Measurements from ENCODE around the gene AFF2. TPM values are rescaled to one million over a fixed set of nuclear protein-coding genes. Genes with fewer than 3 reads are reported as not detected.

Gene AFF2
- total and polyA plus RNA-seq, 4 experiments from 2014 or later = 0.03 to 1.0 (median 0.90) TPM; not detected in 1

GRCh38 chrX:148609515-148610327, 109.3 kb downstream of the AFF2 start:
- H3K9me3 Mint-ChIP-seq = peaks cover 0 to 2% (median 2%) of the 10 kb centered on the region in 8 donors
- POLR2A ChIA-PET (ENCODE audit: partially characterized antibody) = no interaction called here
- no peak overlapping the region for H3K4me3 Mint-ChIP-seq

DNA sequence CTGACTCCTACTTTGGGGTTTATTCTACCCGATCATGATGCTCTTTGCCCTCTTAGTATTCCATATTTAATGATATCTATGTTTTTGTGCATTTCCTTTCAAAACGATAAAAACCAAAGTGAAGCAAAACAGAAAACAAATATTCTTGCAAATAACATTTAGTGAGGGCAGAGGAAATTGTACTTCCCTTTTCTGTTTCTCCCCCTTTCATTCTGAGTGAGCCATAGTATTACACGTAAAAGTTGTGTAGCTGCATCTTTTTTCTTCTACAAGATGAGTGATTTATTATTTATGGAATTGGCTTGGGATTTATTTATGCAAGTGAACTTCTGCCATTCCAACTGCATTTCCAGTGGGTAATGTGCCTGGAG, 109.9 kb downstream of the AFF2 start:
- no peak for DNase-seq
- Mint-ChIP-seq H3K4me1 (no peaks in the 10 kb centered on the region), H3K27me3 (no peaks in the 10 kb centered on the region), H3K9me3 (peaks cover 0 to 2% (median 2%) of the 10 kb centered on the region in 8 donors), H3K4me3 (no peak overlapping the region), H3K27ac (no peak overlapping the region), H3K36me3 (no peaks in the 10 kb centered on the region)
- no peaks in the 10 kb centered on the region for H3K4me1 ChIP-seq (ENCODE audit: insufficient read depth, low read length)
- intact Hi-C loops (cut with micrococcal nuclease) = no loop called here
- no peak overlapping the region for H3K27ac ChIP-seq (ENCODE audit: low read depth, low read length)
- H3K9me3 ChIP-seq (ENCODE audit: control insufficient read depth in 1 of 2, low read length in 2 of 2) = no peaks in the 10 kb centered on the region
- CTCF ChIA-PET (ENCODE audit: partially characterized antibody) = no interaction called here
- H3K36me3 ChIP-seq (ENCODE audit: insufficient read depth, low read length) = no peaks in the 10 kb centered on the region
- H3K4me3 ChIP-seq (ENCODE audit: low read length in 2 of 2) = no peak overlapping the region
- POLR2A ChIA-PET (ENCODE audit: partially characterized antibody) = no interaction called here
- no peaks in the 10 kb centered on the region for H3K27me3 ChIP-seq (ENCODE audit: insufficient read depth, low read length)

More at GRCh38 chrX:148609515-148610327, 109.3 kb downstream of the AFF2 start:
- CTCF ChIA-PET (ENCODE audit: partially characterized antibody) = no interaction called here
- no peak for DNase-seq
- H3K4me1 Mint-ChIP-seq = no peaks in the 10 kb centered on the region
- intact Hi-C loops (cut with micrococcal nuclease) = no loop called here
- Histone ChIP-seq H3K27me3 (ENCODE audit: insufficient read depth, low read length) (no peaks in the 10 kb centered on the region), H3K4me1 (ENCODE audit: insufficient read depth, low read length) (no peaks in the 10 kb centered on the region), H3K36me3 (ENCODE audit: insufficient read depth, low read length) (no peaks in the 10 kb centered on the region), H3K9me3 (ENCODE audit: control insufficient read depth in 1 of 2, low read length in 2 of 2) (no peaks in the 10 kb centered on the region), H3K27ac (ENCODE audit: low read depth, low read length) (no peak overlapping the region), H3K4me3 (ENCODE audit: low read length in 2 of 2) (no peak overlapping the region)
- H3K27ac Mint-ChIP-seq = no peak overlapping the region
- no peaks in the 10 kb centered on the region for H3K36me3 Mint-ChIP-seq
- no peaks in the 10 kb centered on the region for H3K27me3 Mint-ChIP-seq

GRCh38 chrX:148611993-148612392, 111.6 kb downstream of the AFF2 start:
- DNase-seq = no peak
- peaks cover 0 to 2% (median 2%) of the 10 kb centered on the region in 8 donors for H3K9me3 Mint-ChIP-seq
- no peaks in the 10 kb centered on the region for H3K4me1 Mint-ChIP-seq
- Histone ChIP-seq H3K27ac (ENCODE audit: low read depth, low read length) (no peak overlapping the region), H3K36me3 (ENCODE audit: insufficient read depth, low read length) (no peaks in the 10 kb centered on the region), H3K27me3 (ENCODE audit: insufficient read depth, low read length) (no peaks in the 10 kb centered on the region), H3K4me1 (ENCODE audit: insufficient read depth, low read length) (no peaks in the 10 kb centered on the region), H3K9me3 (ENCODE audit: control insufficient read depth in 1 of 2, low read length in 2 of 2) (no peaks in the 10 kb centered on the region), H3K4me3 (ENCODE audit: low read length in 2 of 2) (no peak overlapping the region)
- no peaks in the 10 kb centered on the region for H3K27me3 Mint-ChIP-seq
- CTCF ChIA-PET (ENCODE audit: partially characterized antibody) = no interaction called here
- H3K36me3 Mint-ChIP-seq = no peaks in the 10 kb centered on the region
- POLR2A ChIA-PET (ENCODE audit: partially characterized antibody) = no interaction called here
- no peak overlapping the region for H3K27ac Mint-ChIP-seq
- H3K4me3 Mint-ChIP-seq = no peak overlapping the region
- intact Hi-C loops (cut with micrococcal nuclease) = no loop called here

DNA sequence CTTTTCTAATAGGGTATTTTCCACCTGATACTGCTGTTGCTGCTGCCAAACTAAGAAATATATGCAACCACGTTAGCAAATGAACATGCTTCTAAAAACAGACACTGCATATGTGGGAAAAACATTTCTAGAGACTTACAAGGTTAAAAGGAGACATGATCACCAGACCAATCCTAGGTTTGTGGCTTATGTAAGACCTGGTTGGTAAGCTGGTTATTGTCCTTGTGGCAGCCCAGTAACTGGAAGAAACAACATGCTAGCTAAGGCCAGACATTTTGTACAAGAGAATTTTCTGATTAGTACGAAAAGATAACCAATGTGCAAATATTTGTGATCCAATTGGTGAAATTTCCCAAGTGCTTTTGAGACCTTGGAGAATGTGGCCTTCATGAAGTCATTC, 112.0 kb downstream of the AFF2 start:
- ChIA-PET POLR2A (ENCODE audit: partially characterized antibody) (no interaction called here), CTCF (ENCODE audit: partially characterized antibody) (no interaction called here)
- no peaks in the 10 kb centered on the region for H3K27me3 ChIP-seq (ENCODE audit: insufficient read depth, low read length)
- intact Hi-C loops (cut with micrococcal nuclease) = no loop called here
- Mint-ChIP-seq H3K36me3 (no peaks in the 10 kb centered on the region), H3K4me1 (no peaks in the 10 kb centered on the region), H3K4me3 (no peak overlapping the region), H3K27me3 (no peaks in the 10 kb centered on the region), H3K9me3 (peaks cover 0 to 2% (median under 1%) of the 10 kb centered on the region in 8 donors), H3K27ac (no peak overlapping the region)
- H3K36me3 ChIP-seq (ENCODE audit: insufficient read depth, low read length) = no peaks in the 10 kb centered on the region
- no peak for DNase-seq
- no peak overlapping the region for H3K4me3 ChIP-seq (ENCODE audit: low read length in 2 of 2)
- no peaks in the 10 kb centered on the region for H3K9me3 ChIP-seq (ENCODE audit: control insufficient read depth in 1 of 2, low read length in 2 of 2)
- no peak overlapping the region for H3K27ac ChIP-seq (ENCODE audit: low read depth, low read length)
- H3K4me1 ChIP-seq (ENCODE audit: insufficient read depth, low read length) = no peaks in the 10 kb centered on the region

DNA sequence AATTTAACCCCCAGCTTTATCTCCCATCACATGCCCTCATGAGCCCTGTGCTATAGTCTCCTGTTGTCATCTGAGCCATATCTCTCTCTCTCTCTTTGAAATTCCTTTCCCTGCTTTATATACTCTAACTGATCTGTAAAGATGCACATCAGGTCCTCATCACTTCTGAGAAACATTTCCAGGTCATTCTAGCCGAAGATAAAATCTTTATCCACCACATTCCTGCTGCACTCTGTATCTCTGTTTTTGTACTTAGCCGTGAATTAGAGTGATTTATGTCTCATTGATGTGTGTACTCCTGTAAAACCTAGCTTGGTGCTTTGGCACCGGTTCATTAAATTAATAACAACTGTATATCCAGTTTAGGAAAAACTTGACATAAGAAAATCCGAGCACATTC, 113.2 kb downstream of the AFF2 start:
- intact Hi-C loops (cut with micrococcal nuclease) = no loop called here
- ChIA-PET POLR2A (ENCODE audit: partially characterized antibody) (no interaction called here), CTCF (ENCODE audit: partially characterized antibody) (no interaction called here)
- Mint-ChIP-seq H3K27me3 (no peaks in the 10 kb centered on the region), H3K4me3 (no peak overlapping the region), H3K36me3 (no peaks in the 10 kb centered on the region), H3K27ac (no peak overlapping the region), H3K9me3 (peaks cover 0 to 2% (median 0%) of the 10 kb centered on the region in 8 donors), H3K4me1 (no peaks in the 10 kb centered on the region)
- Histone ChIP-seq H3K27ac (ENCODE audit: low read depth, low read length) (no peak overlapping the region), H3K9me3 (ENCODE audit: control insufficient read depth in 1 of 2, low read length in 2 of 2) (no peaks in the 10 kb centered on the region), H3K36me3 (ENCODE audit: insufficient read depth, low read length) (no peaks in the 10 kb centered on the region), H3K4me3 (ENCODE audit: low read length in 2 of 2) (no peak overlapping the region), H3K27me3 (ENCODE audit: insufficient read depth, low read length) (no peaks in the 10 kb centered on the region), H3K4me1 (ENCODE audit: insufficient read depth, low read length) (no peaks in the 10 kb centered on the region)
- DNase-seq = no peak

GRCh38 chrX:148615491-148615890, 115.1 kb downstream of the AFF2 start:
- H3K9me3 Mint-ChIP-seq = peaks cover 0 to 2% (median 0%) of the 10 kb centered on the region in 8 donors
- no peak overlapping the region for H3K27ac Mint-ChIP-seq
- Histone ChIP-seq H3K27me3 (ENCODE audit: insufficient read depth, low read length) (no peaks in the 10 kb centered on the region), H3K4me3 (ENCODE audit: low read length in 2 of 2) (no peak overlapping the region), H3K36me3 (ENCODE audit: insufficient read depth, low read length) (no peaks in the 10 kb centered on the region), H3K27ac (ENCODE audit: low read depth, low read length) (no peak overlapping the region), H3K4me1 (ENCODE audit: insufficient read depth, low read length) (no peaks in the 10 kb centered on the region), H3K9me3 (ENCODE audit: control insufficient read depth in 1 of 2, low read length in 2 of 2) (no peaks in the 10 kb centered on the region)
- H3K4me3 Mint-ChIP-seq = no peak overlapping the region
- ChIA-PET POLR2A (ENCODE audit: partially characterized antibody) (no interaction called here), CTCF (ENCODE audit: partially characterized antibody) (no interaction called here)
- no peaks in the 10 kb centered on the region for H3K36me3 Mint-ChIP-seq
- DNase-seq = no peak
- H3K4me1 Mint-ChIP-seq = no peaks in the 10 kb centered on the region
- H3K27me3 Mint-ChIP-seq = no peaks in the 10 kb centered on the region
- intact Hi-C loops (cut with micrococcal nuclease) = no loop called here

GRCh38 chrX:148618470-148619445, 118.3 kb downstream of the AFF2 start:
- Histone ChIP-seq H3K36me3 (ENCODE audit: insufficient read depth, low read length) (no peaks in the 10 kb centered on the region), H3K27me3 (ENCODE audit: insufficient read depth, low read length) (no peaks in the 10 kb centered on the region), H3K4me1 (ENCODE audit: insufficient read depth, low read length) (no peaks in the 10 kb centered on the region), H3K9me3 (ENCODE audit: control insufficient read depth in 1 of 2, low read length in 2 of 2) (no peaks in the 10 kb centered on the region), H3K4me3 (ENCODE audit: low read length in 2 of 2) (no peak overlapping the region), H3K27ac (ENCODE audit: low read depth, low read length) (no peak overlapping the region)
- Mint-ChIP-seq H3K4me1 (no peaks in the 10 kb centered on the region), H3K27me3 (no peaks in the 10 kb centered on the region), H3K9me3 (peaks cover 0 to 2% (median 0%) of the 10 kb centered on the region in 8 donors), H3K4me3 (no peak overlapping the region), H3K27ac (no peak overlapping the region), H3K36me3 (no peaks in the 10 kb centered on the region)
- CTCF ChIA-PET (ENCODE audit: partially characterized antibody) = no interaction called here
- POLR2A ChIA-PET (ENCODE audit: partially characterized antibody) = no interaction called here
- DNase-seq = no peak
- intact Hi-C loops (cut with micrococcal nuclease) = no loop called here

Measured in CD4-positive, alpha-beta memory T cell (primary cell).